Mononuclear cell (primary cell): ENCODE measurements around the gene SLC1A3. TPM values are rescaled to one million over a fixed set of nuclear protein-coding genes. Genes with fewer than 3 reads are reported as not detected.
"Not testable (repeated sequence)": the region's sequence is repeated elsewhere in the genome, so short reads cannot be mapped to it uniquely, and the experiment has no call there.

Source experiments
- H3K27me3 ChIP-seq: 2 replicates; pipeline ENCODE4 v1.6.0; 2011; ENCODE audit warnings: low read length, control low read depth; ENCODE audit not compliant: insufficient read depth
- H3K4me1 ChIP-seq: 2 replicates; pipeline ENCODE4 v1.5.1; 2011; ENCODE audit warnings: mild to moderate bottlenecking, low read length, control low read depth; ENCODE audit not compliant: insufficient read depth
- H3K4me3 ChIP-seq: 2 replicates; pipeline ENCODE4 v1.5.1; 2011; ENCODE audit warnings: mild to moderate bottlenecking, low read length, moderate library complexity
- H3K9me3 ChIP-seq: 2 replicates; pipeline ENCODE4 v1.5.1; 2011; ENCODE audit warnings: low read depth, mild to moderate bottlenecking, control low read depth, low read length
- total RNA-seq: library from RNA; depleted of rRNA; stranded (reverse); fragments of >200 nt; gene quantifications from one replicate; pipeline ENCODE4 v1.2.3, GENCODE V29; 2012

Gene SLC1A3
- total RNA-seq, 1 donor, result 3.9 TPM

DNA sequence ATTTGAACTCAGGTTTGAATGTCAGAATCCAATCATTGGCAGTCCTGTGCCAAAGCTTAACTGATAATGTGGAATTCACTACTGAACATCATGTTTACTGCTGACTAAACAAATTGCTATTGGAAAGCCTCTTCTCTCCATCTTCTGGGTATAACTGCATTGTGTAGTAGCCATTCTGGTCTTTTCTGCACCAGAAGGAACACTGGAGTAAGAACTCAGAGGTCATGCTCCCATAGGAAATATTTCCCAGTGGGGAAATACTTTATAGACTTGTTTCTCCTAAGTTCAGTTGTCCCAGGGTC, 25.9 kb downstream of the SLC1A3 start:
- H3K4me1 ChIP-seq, result peaks cover 7% of the 10 kb centered on the region
- H3K27me3 ChIP-seq, result no peaks in the 10 kb centered on the region
- no peaks in the 10 kb centered on the region for H3K9me3 ChIP-seq
- no peak overlapping the region for H3K4me3 ChIP-seq

DNA sequence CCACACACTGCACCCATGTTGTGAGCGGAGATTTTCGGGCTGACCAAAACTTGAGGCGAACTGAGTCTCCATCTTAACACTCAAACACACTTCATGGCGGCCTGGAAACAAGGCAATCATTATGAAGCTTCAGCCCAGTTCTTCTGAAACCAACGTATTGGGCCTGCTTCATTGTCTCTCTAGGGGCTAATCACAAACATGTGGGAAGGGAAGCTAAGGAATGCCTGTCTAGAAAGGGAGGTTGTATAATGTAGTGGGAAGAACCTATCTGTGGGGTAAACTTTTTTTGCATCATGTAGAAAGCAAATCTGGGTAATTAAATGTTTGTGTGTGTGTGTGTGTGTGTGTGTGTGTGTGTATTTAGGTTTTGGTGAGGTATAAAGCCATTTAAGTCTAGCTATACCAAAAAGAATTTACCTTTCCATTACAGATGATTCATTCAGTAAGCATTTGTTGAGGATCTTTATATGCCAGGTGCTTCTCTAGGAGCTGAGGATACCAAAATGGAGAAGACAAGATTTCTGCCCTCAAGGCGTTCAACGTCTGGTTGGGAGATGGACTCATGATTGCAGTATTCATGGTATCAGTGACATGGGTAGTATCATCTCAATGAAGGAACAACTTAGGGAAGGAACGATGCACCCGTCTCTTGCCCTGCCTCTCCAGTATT, 29.4 kb downstream of the SLC1A3 start:
- H3K27me3 ChIP-seq, result no peaks in the 10 kb centered on the region
- H3K4me3 ChIP-seq, result no peak overlapping the region
- H3K9me3 ChIP-seq, result no peaks in the 10 kb centered on the region
- peaks cover 2% of the 10 kb centered on the region for H3K4me1 ChIP-seq

DNA sequence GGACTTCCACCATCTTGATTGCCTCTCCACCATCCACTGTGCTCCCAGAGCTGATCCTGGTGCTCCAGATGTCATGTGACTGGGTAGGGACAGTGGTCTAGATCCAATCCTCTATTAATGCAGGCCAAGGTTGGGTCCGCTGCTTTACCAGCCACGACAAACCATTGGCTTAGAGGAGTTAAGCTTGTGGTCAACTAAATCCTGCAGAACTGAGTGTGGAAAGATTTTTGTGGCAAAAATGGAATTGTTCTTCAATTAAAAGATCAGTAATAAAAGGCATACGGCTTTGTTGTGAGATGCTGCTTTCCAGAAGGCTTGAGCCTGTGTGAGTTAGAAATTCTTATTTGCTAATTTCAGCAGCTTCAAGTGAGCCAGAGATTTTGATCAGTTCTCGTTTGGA, 30.7 kb downstream of the SLC1A3 start:
- Histone ChIP-seq H3K9me3 (no peaks in the 10 kb centered on the region), H3K4me1 (no peaks in the 10 kb centered on the region)

DNA sequence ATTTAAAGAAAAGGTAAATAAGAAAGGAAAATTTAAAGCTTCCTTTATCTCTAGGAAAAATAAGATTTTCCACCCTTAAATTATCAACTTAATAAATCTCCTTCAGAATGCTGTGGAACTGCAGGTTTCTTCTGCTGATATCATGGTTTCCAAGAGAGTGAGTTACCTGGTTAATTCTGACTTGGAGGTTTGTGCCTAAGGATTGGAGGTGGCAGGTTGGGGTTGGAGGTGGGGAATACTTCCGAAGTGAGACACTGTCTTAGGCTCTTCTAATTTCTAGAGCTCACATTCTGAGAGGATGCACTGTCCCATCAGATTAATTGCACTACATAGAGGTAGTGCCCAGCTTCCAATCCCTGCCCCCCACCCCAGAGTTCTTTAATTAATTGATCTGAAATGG, 31.1 kb downstream of the SLC1A3 start:
- Histone ChIP-seq H3K27me3 (no peaks in the 10 kb centered on the region), H3K9me3 (no peaks in the 10 kb centered on the region)

More for the DNA sequence above, 30.7 kb downstream of the SLC1A3 start:
- H3K4me3 ChIP-seq, result no peak overlapping the region
- H3K27me3 ChIP-seq, result no peaks in the 10 kb centered on the region

DNA sequence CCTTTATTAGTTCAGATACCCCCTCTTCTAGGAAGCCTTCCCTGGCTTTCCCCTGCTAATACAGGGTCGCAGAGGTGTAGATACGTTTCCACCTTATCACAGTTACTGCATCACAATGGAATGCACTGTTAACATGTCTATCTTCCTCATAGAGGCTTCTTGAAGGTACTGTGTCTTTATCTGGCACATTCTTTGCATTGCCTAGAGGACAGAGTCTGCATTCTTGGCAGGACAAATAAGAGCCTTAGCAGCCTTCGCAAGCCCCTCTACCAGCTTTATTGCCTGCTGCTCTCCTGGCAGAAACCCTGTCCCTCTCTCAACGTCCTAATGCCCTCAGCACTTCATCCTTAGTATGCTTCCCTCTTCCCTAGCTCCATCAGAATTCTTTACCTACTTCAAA, 31.6 kb downstream of the SLC1A3 start:
- no peak overlapping the region for H3K4me3 ChIP-seq
- no peaks in the 10 kb centered on the region for H3K27me3 ChIP-seq
- no peaks in the 10 kb centered on the region for H3K4me1 ChIP-seq
- H3K9me3 ChIP-seq, result no peaks in the 10 kb centered on the region

More for the DNA sequence above, 31.1 kb downstream of the SLC1A3 start:
- Histone ChIP-seq H3K4me3 (no peak overlapping the region), H3K4me1 (no peaks in the 10 kb centered on the region)

DNA sequence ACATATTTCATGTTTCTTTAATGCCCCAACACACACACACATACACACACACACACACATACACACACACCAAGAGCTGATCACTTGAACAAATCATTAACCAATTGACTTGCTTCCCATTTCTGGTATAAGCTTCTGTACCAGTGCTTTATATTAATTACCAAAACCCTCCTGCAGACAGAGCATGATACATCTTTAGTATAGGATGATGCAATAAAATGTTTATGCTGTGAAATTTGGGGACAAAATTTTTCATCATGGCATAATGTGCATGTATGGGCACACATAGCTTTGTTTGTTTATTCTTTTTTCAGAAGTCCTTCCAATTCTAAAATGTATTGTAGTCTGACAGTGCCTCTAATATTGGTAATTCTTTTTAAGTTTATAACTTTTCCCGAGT, 34.5 kb downstream of the SLC1A3 start:
- no peak overlapping the region for H3K4me3 ChIP-seq
- no peaks in the 10 kb centered on the region for H3K27me3 ChIP-seq
- H3K9me3 ChIP-seq, result no peaks in the 10 kb centered on the region
- H3K4me1 ChIP-seq, result no peaks in the 10 kb centered on the region

DNA sequence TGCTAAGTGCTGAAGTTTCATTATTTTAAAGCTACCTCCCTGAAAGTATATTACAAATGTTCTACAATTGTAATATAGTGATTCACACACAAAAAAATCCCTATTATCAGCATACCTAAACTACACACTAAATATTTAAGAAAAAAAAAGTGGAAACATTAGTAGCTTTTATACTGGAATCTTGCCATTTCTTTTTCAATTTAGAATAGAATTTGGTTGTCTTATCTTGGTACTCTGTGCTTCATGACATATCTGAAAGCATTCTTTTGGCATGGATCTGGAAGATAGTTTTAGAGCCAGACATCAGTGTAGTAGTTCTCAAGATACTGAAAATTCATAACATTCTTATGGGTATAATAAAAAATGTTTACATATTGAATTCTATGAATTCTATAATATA, 35.0 kb downstream of the SLC1A3 start:
- no peaks in the 10 kb centered on the region for H3K9me3 ChIP-seq
- H3K4me1 ChIP-seq, result no peaks in the 10 kb centered on the region

DNA sequence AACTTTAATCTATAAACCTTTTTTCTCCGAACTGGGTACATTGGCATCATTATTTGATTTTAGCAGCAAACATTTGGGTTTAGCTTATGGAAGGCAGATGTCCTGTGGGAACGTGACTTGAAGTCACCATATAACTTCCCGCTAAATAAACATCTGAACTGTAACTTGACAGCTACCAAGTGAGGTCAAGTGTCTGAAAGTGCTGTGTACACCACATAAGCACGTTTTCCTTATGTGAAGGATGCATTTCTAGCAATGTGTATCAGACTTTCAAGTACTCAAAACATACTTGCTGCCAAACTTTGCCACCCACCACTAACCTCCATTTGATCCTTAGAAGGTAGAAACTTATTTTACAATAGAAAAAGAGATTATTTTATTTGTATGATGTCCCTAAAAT, 35.7 kb downstream of the SLC1A3 start:
- no peaks in the 10 kb centered on the region for H3K9me3 ChIP-seq
- H3K4me1 ChIP-seq, result no peaks in the 10 kb centered on the region
- H3K4me3 ChIP-seq, result no peak overlapping the region
- no peaks in the 10 kb centered on the region for H3K27me3 ChIP-seq

More for the DNA sequence above, 35.0 kb downstream of the SLC1A3 start:
- no peak overlapping the region for H3K4me3 ChIP-seq
- H3K27me3 ChIP-seq, result no peaks in the 10 kb centered on the region

DNA sequence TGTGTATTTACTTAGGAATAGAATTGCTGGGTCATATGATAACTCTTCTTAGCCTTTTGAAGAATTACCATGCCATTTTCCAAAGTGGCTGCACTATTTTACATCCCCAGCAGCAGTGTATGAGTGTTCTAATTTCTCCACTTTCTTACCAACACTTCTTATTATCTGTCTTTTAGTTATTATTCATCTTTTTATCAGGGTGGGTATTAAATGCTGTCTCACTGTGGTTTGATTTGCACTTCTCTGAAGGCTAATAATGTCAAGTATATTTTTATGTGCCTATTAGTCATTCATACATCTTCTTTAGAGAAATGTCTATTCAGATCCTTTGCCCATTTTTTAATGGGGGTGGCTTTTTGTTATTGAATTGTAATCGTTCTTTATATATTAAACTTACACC, 36.8 kb downstream of the SLC1A3 start:
- H3K4me1 ChIP-seq, result no peaks in the 10 kb centered on the region
- H3K9me3 ChIP-seq, result no peaks in the 10 kb centered on the region
- H3K27me3 ChIP-seq, result no peaks in the 10 kb centered on the region
- no peak overlapping the region for H3K4me3 ChIP-seq

DNA sequence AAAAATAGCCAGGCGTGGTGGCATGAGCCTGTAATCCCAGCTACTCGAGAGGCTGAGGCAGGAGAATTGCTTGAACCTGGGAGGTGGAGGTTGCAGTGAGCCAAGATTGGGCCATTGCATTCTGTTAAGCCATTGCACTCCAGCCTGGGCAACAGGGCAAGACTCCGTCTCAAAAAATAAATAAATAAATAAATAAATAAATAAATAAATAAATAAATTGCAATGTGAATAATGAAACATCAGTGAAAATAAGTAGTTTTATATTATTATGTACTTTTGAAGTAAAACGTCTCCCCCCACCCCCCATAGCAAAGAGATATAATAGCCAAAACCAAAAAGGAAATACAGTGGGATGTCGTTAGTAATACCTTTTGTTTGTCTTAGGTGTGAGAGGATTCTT, 37.4 kb downstream of the SLC1A3 start:
- H3K9me3 ChIP-seq, H3K4me1 ChIP-seq, H3K27me3 ChIP-seq, H3K4me3 ChIP-seq: not testable (repeated sequence)

DNA sequence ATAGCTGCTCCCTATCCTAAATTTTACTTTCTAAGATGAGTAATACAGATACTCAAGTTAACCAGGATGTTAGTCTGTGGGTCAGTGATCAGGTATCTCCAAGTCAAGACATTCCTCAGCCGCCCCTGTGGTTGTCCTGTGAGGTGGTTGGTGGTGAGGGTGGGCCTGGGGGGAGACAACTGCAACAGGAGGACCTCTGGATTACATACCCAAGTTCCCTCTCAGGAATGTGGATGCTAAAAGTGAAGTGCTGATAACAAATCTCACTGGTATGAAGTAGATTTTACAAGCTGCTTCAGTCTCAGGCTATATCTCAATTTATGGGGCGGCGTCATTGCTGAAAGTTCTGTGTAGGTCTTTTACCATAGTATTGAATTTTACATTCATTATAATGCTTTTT, 38.3 kb downstream of the SLC1A3 start:
- Histone ChIP-seq H3K4me1 (no peaks in the 10 kb centered on the region), H3K9me3 (no peaks in the 10 kb centered on the region), H3K4me3 (no peak overlapping the region), H3K27me3 (no peaks in the 10 kb centered on the region)

DNA sequence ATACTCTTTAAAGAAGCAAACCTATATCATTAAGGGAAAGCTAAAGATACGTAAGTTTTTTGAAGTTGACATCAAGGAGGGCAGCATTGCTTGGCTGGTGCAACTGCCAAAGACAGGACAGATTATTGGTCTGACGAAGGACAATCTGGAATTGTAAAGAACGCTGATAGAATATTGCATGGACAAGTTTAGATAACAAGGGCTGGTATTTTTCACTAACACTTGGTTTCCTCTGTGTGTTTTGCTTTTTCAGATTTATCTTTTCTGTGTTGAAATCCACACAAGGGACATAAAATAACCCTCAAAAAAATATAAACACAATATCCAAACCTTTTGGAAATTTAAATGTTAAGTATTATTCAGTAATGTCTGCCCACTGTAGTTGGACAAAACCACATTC, 39.7 kb downstream of the SLC1A3 start:
- no peak overlapping the region for H3K4me3 ChIP-seq
- no peaks in the 10 kb centered on the region for H3K27me3 ChIP-seq
- H3K4me1 ChIP-seq, result no peaks in the 10 kb centered on the region
- H3K9me3 ChIP-seq, result no peaks in the 10 kb centered on the region

DNA sequence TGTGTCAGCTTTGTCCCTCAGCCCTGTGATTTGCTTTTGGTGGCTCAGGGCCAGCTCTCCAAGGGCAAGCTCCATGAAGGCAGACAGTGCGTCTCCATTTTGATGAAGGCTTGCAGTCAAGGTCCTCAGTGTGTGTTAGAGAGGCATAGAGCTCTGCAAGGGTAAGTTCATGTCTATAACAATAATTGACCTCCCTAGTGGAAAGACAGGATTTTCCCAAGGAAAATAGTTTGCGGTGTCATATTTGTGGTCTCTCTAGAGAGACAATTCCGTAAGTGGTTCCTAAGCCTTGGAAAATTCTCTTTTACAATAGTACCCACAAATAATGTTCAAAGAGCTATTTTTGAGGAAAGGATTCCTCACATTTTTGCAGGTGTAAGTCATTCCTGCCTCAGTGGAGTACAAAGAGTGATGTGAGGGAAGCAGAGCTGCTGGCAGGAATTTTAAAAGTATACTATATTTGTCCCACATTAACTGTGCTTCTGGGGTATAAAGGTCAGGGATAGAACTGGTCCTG, 40.2 kb downstream of the SLC1A3 start:
- H3K27me3 ChIP-seq, result no peaks in the 10 kb centered on the region
- H3K4me3 ChIP-seq, result no peak overlapping the region
- H3K4me1 ChIP-seq, result no peaks in the 10 kb centered on the region

DNA sequence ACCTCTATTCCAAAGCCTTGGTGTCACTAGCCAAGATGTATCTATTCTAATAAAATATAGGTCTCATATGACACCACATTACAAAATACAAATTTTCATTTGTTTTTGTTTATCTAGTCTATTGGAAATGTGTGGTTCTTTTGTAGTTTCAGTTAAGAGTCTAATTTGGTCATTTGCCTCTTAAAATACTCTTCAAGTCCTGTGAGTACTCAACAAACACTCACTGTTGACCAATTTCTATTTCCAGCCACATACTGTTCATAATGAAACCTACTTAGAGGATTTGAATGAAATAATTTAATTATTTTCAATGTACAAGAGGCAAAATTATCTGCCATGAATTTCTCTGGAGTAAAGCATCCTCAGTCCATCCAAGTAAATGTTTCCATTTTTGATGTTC, 40.6 kb downstream of the SLC1A3 start:
- Histone ChIP-seq H3K9me3 (no peaks in the 10 kb centered on the region), H3K4me3 (no peak overlapping the region), H3K27me3 (no peaks in the 10 kb centered on the region), H3K4me1 (no peaks in the 10 kb centered on the region)

More for the DNA sequence above, 40.2 kb downstream of the SLC1A3 start:
- H3K9me3 ChIP-seq, result no peaks in the 10 kb centered on the region

DNA sequence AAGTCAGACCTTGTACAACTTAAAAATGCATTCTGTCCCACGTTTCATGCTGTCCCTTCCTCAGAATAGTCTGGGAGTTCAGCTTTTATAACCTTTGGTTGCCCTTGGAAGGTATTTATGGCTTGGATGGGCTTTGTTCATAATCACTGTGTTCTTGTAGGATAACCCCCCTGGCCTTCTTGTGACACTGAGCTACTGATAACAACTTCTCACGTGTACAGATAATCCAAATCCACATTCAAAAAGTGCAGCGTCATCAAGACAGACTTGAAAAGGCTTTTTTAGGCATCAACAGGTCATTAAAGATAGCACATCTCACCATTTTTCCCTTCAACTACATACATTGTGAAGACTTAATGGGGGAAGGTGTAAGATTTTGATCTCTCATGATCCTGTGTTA, 42.0 kb downstream of the SLC1A3 start:
- H3K4me3 ChIP-seq, result no peak overlapping the region
- H3K9me3 ChIP-seq, result no peaks in the 10 kb centered on the region
- no peaks in the 10 kb centered on the region for H3K27me3 ChIP-seq
- no peaks in the 10 kb centered on the region for H3K4me1 ChIP-seq
